HG03520 (cell line): ENCODE measurements around the gene CPNE4.

Source experiments
- ATAC-seq: cut with Tn5 transposase; IDR thresholded peaks from one replicate; pipeline ENCODE4 v1.9.1; 2021; ENCODE audit warnings: mild to moderate bottlenecking, moderate library complexity; ENCODE audit not compliant: unreplicated experiment

The CPNE4 gene

GRCh38 chr3:131549340-131549739 is 485.5 kb downstream of the CPNE4 start:
- no peak for ATAC-seq

GRCh38 chr3:131547585-131547984 is 487.2 kb downstream of the CPNE4 start:
- ATAC-seq: no peak

- no peak for ATAC-seq
Observed at GRCh38 chr3:131546441-131546840, 488.4 kb downstream of the CPNE4 start.

- no peak for ATAC-seq
Observed at GRCh38 chr3:131544557-131544956, 490.3 kb downstream of the CPNE4 start.

- ATAC-seq: no peak
Observed at GRCh38 chr3:131543714-131544113, 491.1 kb downstream of the CPNE4 start.

- no peak for ATAC-seq
Observed at GRCh38 chr3:131541288-131541687, 493.5 kb downstream of the CPNE4 start.

GRCh38 chr3:131540821-131541220 is 494.0 kb downstream of the CPNE4 start:
- no peak for ATAC-seq

- no peak for ATAC-seq
Observed at GRCh38 chr3:131540143-131540542, 494.7 kb downstream of the CPNE4 start.

- ATAC-seq: no peak
Observed at GRCh38 chr3:131538968-131539367, 495.8 kb downstream of the CPNE4 start.

- no peak for ATAC-seq
Observed at GRCh38 chr3:131537531-131537930, 497.3 kb downstream of the CPNE4 start.

- no peak for ATAC-seq
Observed at GRCh38 chr3:131535596-131535995, 499.2 kb downstream of the CPNE4 start.

- ATAC-seq: no peak
Observed at GRCh38 chr3:131535131-131535530, 499.7 kb downstream of the CPNE4 start.

- no peak for ATAC-seq
Observed at GRCh38 chr3:131532645-131533044, 502.2 kb downstream of the CPNE4 start.

GRCh38 chr3:131530843-131531242 is 504.0 kb downstream of the CPNE4 start:
- no peak for ATAC-seq

GRCh38 chr3:131530388-131530787 is 504.4 kb downstream of the CPNE4 start:
- ATAC-seq: no peak

- ATAC-seq: no peak
Observed at GRCh38 chr3:131526801-131527347, 507.9 kb downstream of the CPNE4 start.

- no peak for ATAC-seq
Observed at GRCh38 chr3:131518680-131519079, 516.1 kb downstream of the CPNE4 start.

GRCh38 chr3:131505421-131505820 is 529.4 kb downstream of the CPNE4 start:
- ATAC-seq: no peak

- no peak for ATAC-seq
Observed at GRCh38 chr3:131503320-131503635, 531.5 kb downstream of the CPNE4 start.

- ATAC-seq: peak; percentile 97
Observed at GRCh38 chr3:131502530-131503319, 532.1 kb downstream of the CPNE4 start, which contains the start of gene MRPL3. MRPL3 (minus strand) TSS chr3:131502971; CDS start chr3:131502821, 150 bp downstream.

- no peak for ATAC-seq
Observed at GRCh38 chr3:131501949-131502348, 532.9 kb downstream of the CPNE4 start.

- no peak for ATAC-seq
Observed at GRCh38 chr3:131494706-131495105, 540.1 kb downstream of the CPNE4 start.

- no peak for ATAC-seq
Observed at GRCh38 chr3:131491775-131492174, 543.0 kb downstream of the CPNE4 start.
